A204.1 (cell line): ENCODE measurements around the gene FEM1C.

ENCODE experiments used
- FAIRE-seq: peaks from 2 replicates; lab custom pipeline; 2012; peaks lifted over from hg19 to GRCh38; lab: Jason Lieb, UNC

The FEM1C gene

DNA sequence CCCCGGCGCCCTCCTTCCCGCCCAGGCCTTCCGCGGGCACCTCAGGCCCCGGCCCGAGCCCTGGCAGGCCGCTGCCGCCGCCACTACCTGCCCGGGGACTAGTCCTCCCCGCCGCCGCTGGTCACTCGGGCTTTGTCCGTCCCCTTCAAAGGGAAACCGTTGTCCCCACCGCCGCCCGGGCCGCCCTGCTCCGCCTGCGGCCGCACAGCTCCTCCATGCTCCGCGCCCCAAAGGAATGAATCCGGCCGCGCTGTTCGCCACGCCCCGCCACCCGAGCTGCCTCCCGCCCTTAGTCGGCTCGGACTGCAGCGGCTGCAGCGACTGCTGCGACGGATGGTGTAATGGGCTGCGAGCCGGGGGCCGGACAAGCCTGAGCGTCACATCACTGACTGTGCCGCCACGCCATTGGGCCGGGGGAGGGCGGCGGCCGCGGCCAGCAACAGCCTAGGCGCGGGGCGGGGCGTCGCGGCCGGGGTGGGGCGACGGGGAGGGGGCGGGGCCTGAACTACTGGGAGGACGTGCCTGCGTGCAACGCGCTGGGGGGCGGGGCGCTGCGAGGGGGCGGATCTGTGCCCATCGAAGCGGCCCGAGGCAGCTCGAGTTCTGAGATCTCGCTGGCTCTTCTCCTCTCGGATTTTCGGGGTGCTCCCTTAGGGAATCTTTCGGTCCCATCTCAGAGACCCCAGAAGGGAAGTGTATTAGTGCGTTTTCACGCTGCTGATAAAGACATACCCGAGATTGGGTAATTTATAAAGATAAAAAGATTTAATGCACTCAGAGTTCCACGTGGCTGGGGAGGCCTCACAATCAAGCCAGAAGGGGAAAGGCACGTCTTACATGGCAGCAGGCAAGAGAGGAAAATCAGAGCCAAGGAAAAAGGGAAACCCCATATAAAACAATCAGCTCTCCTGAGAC lies at the start of gene FEM1C:
Gene FEM1C, minus strand, starts transcription at position 340 of the 915 bp plus-strand sequence. CDS start 1,282 bp downstream, outside the sequence.
- peak; percentile 9 for FAIRE-seq

- no peak for FAIRE-seq
These were observed 44.5 kb upstream of the FEM1C start for GRCh38 chr5:115589043-115589442.

DNA sequence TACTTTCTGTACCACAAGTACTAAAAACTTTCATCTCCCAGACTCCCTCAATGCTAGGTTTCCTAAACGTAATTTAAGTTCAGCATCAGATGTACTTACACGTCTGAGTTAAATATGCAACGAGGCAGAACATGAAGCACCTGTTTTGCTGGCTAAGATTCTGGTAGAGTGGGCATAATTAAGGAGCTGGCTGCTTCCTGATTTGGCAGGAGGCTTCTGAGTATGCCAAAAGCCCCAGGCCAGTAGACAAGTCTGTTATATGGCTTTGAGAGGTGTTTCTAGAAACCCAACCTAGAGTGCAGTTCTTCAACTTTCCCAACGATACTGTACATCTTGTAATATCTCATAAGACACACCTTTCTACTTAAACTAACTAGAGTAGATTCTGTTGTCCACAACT lies 44.1 kb upstream of the FEM1C start:
- no peak for FAIRE-seq

- peak; percentile 87 for FAIRE-seq
These were observed 42.1 kb upstream of the FEM1C start for GRCh38 chr5:115586525-115587146.

DNA sequence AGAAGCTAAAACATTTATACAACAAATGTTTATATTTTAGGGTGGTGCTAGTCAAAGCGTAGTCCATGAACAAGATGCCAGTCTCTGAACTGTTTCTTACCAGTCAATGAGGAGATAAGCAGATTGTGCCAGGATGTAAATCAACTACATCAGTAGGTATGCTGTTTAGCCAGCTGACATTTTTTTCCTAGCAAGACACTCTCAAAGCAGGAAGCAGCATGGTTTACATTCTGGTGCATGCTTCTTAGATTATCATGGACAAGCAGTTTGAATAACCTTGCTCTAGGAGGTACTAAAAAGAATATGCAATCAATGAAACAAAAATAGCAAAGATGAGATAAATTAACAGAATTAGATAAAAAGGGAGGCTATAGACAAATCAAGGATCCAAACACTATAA lies 40.7 kb upstream of the FEM1C start:
- FAIRE-seq = no peak

- FAIRE-seq = no peak
These were observed 39.9 kb upstream of the FEM1C start for GRCh38 chr5:115584501-115584900.

DNA sequence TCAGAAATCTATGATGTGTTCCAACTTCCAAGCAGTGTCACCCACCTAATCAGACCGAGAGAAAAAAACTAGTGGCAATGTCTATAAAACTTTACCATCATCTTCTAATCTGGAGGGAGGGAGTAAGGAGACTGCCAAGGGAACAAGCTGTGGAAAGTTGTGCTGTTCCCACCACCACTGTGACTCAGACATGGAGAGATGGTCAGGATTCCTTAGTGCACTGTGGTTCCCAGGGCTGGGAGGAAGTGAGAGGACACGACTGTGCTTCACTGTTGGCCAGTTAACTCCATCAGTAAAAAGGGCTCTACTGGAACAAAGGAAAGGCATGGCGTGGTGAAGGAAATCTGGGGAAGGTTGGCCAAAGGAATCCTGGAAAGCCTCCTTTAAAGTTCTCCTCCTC lies 38.9 kb upstream of the FEM1C start:
- FAIRE-seq = no peak

DNA sequence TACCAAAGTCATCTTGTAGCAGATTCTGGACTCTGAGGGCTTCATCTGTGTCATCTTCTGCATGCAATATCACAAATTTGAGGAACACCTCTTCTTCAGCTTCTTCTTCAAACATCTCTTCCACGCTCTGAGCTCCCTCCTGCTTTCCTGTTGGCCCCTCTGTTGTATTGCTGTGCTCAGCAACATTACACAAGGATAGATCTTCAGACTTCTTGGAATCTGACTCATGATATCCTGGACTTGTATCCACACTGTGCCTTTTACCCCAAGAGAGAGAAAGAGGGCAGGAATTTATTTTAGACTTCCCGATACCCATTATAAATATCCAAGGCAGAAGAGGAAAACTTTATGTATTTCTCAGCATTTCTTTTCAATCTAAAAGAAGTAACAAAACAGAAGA lies 36.4 kb upstream of the FEM1C start:
- FAIRE-seq = no peak

DNA sequence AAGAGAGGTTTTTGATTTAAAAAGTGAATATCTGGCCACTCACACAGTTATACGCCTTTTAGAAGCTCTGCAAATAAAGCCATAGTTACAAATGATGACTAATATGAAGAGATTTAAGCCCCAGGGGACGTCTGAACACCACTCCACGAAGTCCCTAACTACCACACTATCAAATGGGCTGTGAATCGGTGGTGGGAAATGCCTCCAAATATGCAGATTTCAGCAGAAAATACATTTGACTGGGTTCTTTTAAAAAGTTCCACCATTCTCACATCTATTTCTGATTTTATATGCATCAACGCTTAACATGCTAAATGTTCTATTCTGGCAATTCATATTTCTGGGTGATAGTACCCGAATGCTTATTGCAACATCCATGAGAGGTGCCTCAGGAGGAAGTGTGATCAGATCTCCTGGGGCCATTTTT lies 35.2 kb upstream of the FEM1C start:
- FAIRE-seq = no peak

GRCh38 chr5:115579216-115579615 lies 34.6 kb upstream of the FEM1C start:
- no peak for FAIRE-seq

DNA sequence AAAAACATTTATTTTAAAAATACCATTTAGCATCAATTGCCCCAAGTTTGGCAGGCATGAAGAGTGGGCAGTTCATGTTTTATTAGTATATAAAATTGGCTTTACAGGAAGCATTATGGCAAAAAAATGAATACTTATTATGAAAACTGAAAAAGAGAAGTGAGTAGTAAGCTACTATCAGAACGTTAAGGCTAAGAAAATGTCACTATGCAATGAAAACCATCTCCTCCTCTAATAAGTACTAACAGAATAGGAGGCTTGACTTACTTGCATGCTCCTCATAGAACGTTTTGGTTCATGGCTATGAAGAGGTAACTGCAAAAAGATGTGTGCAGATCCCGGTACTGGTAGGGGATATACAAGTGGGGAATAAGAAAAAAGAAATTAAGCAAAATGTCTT lies 34.1 kb upstream of the FEM1C start:
- no peak for FAIRE-seq

GRCh38 chr5:115577741-115578140 lies 33.2 kb upstream of the FEM1C start:
- no peak for FAIRE-seq

GRCh38 chr5:115577329-115577728 lies 32.8 kb upstream of the FEM1C start:
- no peak for FAIRE-seq

- FAIRE-seq = no peak
These were observed 30.8 kb upstream of the FEM1C start for GRCh38 chr5:115575167-115576070.

- no peak for FAIRE-seq
These were observed 28.6 kb upstream of the FEM1C start for GRCh38 chr5:115573133-115573532.

DNA sequence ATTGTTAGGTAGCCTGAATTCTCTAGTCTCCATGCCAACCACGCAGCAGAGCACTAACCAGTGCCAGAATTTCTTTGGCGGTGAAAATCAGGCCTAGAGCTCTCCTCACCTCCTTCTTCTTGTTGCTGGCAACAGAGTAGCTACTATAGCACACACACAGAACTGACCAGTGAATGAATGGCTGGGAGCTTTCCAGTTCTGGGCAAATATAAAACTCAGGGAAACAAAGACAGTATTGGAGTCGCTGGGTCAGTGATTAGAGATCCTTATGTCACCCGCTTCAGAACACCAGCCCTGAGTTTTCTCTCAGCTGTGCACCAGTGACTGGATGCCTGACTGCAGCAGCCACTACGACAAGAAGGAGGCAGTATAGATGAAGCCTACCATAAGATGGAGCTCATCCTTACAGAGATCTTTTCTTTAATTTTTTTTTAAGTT lies 26.9 kb upstream of the FEM1C start:
- FAIRE-seq = no peak

DNA sequence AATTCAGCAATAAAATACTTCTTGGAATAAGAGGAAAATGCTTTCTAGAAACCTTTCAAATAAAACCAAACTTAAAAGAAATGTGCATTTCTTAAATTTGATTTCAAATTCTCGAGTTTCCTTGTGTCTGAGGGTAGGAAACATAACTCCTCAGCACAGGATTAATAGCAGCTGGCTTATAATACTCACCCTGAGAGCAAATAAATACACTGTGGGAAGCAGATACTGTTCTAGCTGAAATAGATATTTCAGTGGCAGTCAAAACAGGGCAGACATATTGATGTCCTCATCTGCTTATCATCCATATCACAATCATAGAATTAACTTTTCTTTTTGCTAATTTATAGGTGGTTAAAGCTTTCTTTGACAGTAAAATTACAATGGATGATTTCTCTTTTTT lies 24.1 kb upstream of the FEM1C start:
- no peak for FAIRE-seq

DNA sequence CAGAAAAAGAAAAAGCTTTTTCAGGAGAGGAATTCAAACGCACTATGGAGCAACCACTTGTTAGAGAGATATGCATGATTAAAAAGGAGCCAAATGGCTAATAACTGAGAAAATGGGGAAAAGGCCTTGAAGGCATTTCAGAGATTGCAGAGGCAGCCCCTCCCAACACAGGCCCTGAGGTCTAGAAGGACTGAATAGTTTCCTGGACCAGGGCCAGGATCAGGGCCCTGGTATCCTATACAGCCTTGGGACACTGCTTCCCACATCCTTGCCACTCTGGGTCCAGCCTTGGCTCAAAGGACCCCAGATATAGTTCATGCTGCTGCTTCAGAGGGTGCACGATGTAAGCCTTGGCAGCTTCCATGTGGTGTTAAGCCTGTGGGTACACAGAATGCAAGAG lies 20.7 kb upstream of the FEM1C start:
- FAIRE-seq = no peak

GRCh38 chr5:115561176-115561575 lies 16.6 kb upstream of the FEM1C start:
- no peak for FAIRE-seq

DNA sequence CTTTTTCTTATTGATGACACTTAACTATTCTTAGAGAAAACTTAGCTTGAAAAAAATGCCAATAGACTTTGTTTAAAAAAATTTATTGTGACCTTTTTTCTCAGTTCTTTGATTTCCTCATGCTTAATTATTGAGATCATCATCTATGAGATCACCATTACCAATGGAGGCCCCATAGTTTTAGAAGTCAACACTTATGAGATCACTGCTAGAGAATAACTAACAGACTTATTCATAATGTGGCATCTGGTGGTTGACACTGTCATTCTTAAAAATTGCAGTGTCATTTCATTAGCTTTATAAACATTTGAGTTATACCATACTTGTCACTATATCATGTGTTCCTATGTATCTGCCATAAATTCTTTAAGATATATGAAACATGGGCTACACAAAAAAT lies 14.9 kb upstream of the FEM1C start:
- no peak for FAIRE-seq

GRCh38 chr5:115558388-115558956 lies 13.9 kb upstream of the FEM1C start:
- FAIRE-seq = no peak

GRCh38 chr5:115557667-115558387 lies 13.3 kb upstream of the FEM1C start:
- FAIRE-seq = no peak
